Mucosa of descending colon (tissue), 3 donors: ENCODE data around the gene GLYR1. TPM values are rescaled to one million over a fixed set of nuclear protein-coding genes. Genes with fewer than 3 reads are reported as not detected.
"Not testable (repeated sequence)": the region's sequence is repeated elsewhere in the genome, so short reads cannot be mapped to it uniquely, and the experiment has no call there.

Experiments used
- ATAC-seq: fragments of 200-7000 bp; cut with Tn5 transposase; one replicate; pipeline ENCODE4 v1.9.1; 2020; ENCODE audit warnings: mild to moderate bottlenecking, moderate library complexity
- DNase-seq, 3 donors: peaks; one replicate each; pipeline ENCODE4 v3.0.0-alpha.2; 2020
- H3K36me3 ChIP-seq: fragments of 200-600 bp; one replicate; pipeline ENCODE4 v1.8.0; 2021; ENCODE audit warnings: low read depth, mild to moderate bottlenecking
- H3K4me1 ChIP-seq: fragments of 200-600 bp; one replicate; pipeline ENCODE4 v1.8.0; 2021; ENCODE audit warnings: low read depth, mild to moderate bottlenecking
- H3K4me3 ChIP-seq: fragments of 200-600 bp; one replicate; pipeline ENCODE4 v1.8.0; 2021; ENCODE audit warnings: mild to moderate bottlenecking
- H3K9me3 ChIP-seq: fragments of 200-600 bp; one replicate; pipeline ENCODE4 v1.8.0; 2021; ENCODE audit warnings: mild to moderate bottlenecking
- intact Hi-C, 2 donors: fragments of 100-400 bp; cut with DNase I in 1 of 2; cut with micrococcal nuclease in 1 of 2; formaldehyde crosslinking; loops; one replicate each; pipeline versions ENCODE4 v1.11.0 to v1.11.1; 2022; cut with DNase I, micrococcal nuclease
- total RNA-seq, 3 donors: library from RNA; stranded (reverse); fragmentation: NEBNext Ultra II Directional in 2 of 3; extraction: Animal tissue kit (Norgen Biotek cat#: 25700) in 2 of 3; gene quantifications; one replicate each; pipeline versions ENCODE4 v1.2.1 to v1.2.4, GENCODE V29; 2021 to 2023
- TF ChIP-seq, protein P1 (sequence below): fragments of 200-600 bp; IDR thresholded peaks from one replicate; pipeline ENCODE4 v1.8.0; 2022; ENCODE audit warnings: antibody characterized with exemption, mild to moderate bottlenecking
- donor health status: DM: no; HTN: no; CAD: no; lungs with moderate emphysema.
- donor health status: DM: no; HTN: no; CAD: no.
- donor health status: DM: no; HTN: yes; CAD: no.

Gene GLYR1
- total RNA-seq, 3 donors from 2014 or later = 110 to 123 (median 111) TPM

DNA sequence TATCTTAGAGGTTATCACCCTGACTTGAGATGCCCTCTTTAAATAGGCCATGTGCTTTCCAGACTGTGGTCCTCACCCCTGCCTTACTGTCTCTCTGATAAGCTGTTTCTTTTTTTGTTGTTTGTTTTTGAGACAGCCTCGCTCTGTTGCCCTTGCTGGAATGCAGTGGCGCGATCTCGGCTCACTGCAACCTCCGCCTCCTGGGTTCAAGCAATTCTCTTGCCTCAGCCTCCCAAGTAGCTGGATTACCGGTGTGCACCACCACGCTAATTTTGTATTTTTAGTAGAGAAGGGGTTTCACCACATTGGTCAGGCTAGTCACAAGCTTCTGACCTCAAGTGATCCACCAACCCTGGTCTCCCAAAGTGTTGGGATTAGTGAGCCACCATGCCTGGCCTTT lies 58.2 kb downstream of the GLYR1 start:
- intact Hi-C loops = no loop called here
- H3K9me3 ChIP-seq = no peaks in the 10 kb centered on the region

DNA sequence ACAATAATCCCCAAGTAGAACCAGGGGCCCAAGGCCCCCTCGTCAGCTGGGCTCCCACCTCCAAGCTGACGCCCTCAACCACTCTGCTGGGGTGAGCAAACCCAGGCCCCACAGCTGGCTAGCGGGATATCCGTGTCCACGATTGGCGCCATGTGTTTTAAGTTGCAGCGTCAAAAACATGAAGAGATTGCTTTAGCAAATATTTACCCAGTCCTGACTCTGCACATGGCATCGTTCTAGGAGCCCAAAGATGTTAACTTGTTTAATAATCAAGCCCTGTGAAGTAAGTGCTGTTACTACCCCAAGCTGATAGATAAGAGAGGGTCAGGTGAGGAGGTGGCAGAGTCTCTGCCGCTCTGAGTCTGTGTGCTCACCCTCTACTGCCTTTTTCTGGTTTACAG lies 58.6 kb downstream of the GLYR1 start:
- Histone ChIP-seq H3K9me3 (no peaks in the 10 kb centered on the region), H3K4me1 (no peaks in the 10 kb centered on the region), H3K36me3 (no peaks in the 10 kb centered on the region), H3K4me3 (no peak overlapping the region)
- TF ChIP-seq, protein P1, sequence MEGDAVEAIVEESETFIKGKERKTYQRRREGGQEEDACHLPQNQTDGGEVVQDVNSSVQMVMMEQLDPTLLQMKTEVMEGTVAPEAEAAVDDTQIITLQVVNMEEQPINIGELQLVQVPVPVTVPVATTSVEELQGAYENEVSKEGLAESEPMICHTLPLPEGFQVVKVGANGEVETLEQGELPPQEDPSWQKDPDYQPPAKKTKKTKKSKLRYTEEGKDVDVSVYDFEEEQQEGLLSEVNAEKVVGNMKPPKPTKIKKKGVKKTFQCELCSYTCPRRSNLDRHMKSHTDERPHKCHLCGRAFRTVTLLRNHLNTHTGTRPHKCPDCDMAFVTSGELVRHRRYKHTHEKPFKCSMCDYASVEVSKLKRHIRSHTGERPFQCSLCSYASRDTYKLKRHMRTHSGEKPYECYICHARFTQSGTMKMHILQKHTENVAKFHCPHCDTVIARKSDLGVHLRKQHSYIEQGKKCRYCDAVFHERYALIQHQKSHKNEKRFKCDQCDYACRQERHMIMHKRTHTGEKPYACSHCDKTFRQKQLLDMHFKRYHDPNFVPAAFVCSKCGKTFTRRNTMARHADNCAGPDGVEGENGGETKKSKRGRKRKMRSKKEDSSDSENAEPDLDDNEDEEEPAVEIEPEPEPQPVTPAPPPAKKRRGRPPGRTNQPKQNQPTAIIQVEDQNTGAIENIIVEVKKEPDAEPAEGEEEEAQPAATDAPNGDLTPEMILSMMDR = no peak
- DNase-seq = no peak
- ATAC-seq = peak; percentile 40
- intact Hi-C loops = no loop called here

More for the DNA sequence above, 58.2 kb downstream of the GLYR1 start:
- H3K4me1 ChIP-seq = no peaks in the 10 kb centered on the region
- DNase-seq (no peak), ATAC-seq (no peak)
- no peaks in the 10 kb centered on the region for H3K36me3 ChIP-seq
- TF ChIP-seq, protein P1 = no peak
- H3K4me3 ChIP-seq = no peak overlapping the region

DNA sequence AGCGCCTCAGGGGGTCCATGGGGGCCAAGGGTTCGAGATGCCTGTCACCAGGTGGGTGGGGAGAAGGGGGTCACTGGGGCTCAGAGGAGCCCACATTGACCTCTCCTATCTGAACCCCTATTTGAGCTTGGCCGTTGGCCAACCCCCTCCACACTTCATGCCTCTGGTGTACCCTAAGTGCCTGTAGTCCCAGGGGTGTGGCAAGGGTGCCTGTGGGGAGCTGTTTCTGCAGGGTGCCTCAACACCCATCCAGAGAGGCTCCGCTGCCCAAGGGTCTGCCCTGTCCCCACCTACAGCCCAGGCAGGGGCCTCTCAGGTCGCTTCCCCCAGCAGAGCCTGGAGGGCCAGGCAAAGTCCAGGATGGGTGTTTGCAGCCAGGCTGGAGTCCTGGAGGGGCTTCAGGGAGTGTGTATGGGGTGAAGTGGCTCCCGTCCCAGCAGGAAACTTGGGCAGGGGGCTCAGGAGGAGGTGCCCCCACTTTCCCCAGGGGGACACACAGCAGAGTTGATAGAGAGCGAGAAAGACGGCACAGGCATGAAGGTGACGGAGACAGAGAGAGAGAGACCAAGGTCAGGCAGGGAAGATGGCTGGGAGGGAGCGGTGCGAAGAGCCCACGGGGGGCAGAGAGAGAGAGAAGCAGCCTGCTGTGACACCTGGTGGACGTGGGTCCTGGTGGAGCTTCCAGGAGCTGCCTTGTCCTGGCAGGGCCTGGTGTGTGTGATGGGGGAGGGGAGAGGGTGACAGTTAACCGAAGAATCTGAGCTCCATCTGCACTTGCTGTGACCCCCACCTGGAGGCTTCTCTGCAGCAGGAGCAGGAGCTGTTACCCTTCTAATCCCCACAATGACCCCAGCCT lies 59.2 kb downstream of the GLYR1 start, which contains the start of gene SEPTIN12:
TSS of gene SEPTIN12 (minus strand) at position 719 of the 856 bp plus-strand sequence. CDS start at position 19, 700 bp downstream.
- Histone ChIP-seq H3K9me3 (no peaks in the 10 kb centered on the region), H3K36me3 (no peaks in the 10 kb centered on the region), H3K4me1 (no peaks in the 10 kb centered on the region), H3K4me3 (no peak within 1 kb of the TSS)
- DNase-seq = no peak
- intact Hi-C loops = no loop called here
- TF ChIP-seq, protein P1 = no peak
- ATAC-seq = peak; percentile 11

DNA sequence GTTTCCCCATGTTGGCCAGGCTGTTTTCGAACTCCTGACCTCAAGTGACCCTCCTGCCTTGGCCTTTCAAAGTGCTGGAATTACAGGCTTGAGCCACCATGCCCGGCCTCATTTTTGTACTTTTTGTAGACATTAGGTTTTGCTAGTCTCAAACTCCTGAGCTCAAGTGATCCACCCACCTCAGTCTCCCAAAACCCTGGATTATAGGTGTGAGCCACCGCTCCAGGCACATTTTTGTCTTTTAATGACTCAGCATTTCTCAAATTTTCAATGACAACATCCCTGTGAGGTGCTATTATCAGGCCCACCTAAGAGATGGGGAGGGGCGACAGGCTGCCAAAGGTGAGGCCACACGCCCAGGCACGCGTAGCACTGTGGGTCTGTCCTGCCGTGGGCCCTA lies 60.0 kb downstream of the GLYR1 start:
- ATAC-seq = no peak
- Histone ChIP-seq H3K36me3 (no peaks in the 10 kb centered on the region), H3K4me3 (no peak overlapping the region), H3K4me1 (no peaks in the 10 kb centered on the region), H3K9me3 (no peaks in the 10 kb centered on the region)
- TF ChIP-seq, protein P1 = no peak
- intact Hi-C loops = no loop called here
- no peak for DNase-seq

DNA sequence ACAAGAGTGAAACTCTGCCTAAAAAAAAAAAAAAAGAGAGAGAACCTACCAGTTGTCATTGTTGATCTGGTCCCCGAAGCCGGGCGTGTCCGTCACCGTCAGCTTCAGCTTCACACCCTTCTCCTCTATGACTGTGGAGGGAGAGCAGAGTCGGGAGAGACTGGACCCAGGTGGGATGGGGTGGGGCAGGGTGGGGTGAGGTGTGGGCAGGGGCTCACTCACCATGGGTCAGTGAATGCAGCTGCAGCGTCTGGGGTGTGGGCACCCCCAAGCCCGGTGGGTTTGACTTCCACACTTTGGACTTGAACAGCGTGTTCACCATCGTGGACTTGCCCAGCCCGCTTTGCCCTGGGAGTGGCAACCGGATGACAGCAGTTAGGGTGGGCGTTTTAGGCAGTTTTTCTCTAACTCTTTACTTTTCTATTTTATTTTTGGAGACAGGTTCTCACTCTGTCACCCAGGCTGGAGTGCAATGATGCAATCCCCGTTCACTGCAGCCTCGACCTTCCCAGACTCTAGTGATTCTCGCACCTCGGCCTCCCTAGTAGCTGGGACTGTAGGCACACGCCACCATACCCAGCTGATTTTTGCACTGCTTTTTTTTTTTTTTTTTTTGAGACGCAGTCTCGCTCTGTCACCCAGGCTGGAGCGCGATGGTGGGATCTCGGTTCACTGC lies 61.2 kb downstream of the GLYR1 start:
- intact Hi-C loops = no loop called here
- no peaks in the 10 kb centered on the region for H3K4me1 ChIP-seq
- no peak overlapping the region for H3K4me3 ChIP-seq
- DNase-seq (no peak), ATAC-seq (peak; percentile 41)
- H3K36me3 ChIP-seq = no peaks in the 10 kb centered on the region
- TF ChIP-seq, protein P1 = no peak
- no peaks in the 10 kb centered on the region for H3K9me3 ChIP-seq

DNA sequence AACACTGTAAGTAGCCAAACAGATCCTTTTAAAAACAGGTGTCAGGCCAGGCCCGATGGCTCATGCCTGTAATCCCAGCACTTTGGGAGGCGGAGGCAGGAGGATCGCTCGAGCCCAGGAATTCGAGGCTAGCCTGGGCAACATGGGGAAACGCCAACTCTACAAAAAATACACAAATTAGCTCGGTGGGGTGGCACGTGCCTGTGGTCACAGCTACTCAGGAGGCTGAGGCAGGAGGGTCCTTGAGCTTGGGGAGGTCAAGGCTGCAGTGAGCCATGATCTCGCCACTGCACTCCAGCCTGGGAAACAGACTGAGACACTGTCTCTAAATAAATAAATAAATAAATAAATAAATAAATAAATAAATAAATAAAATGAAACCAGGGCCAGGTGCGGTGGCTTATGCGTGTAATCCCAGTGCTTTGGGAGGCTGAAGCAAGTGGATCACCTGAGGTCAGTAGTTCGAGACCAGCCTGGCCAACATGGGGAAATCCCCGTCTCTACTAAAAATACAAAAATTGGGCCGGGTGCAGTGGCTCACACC lies 62.6 kb downstream of the GLYR1 start:
- intact Hi-C loops, H3K4me3 ChIP-seq, H3K36me3 ChIP-seq, ATAC-seq, H3K9me3 ChIP-seq, DNase-seq, H3K4me1 ChIP-seq: not testable (repeated sequence)
